Nephron (organoid): ENCODE measurements around the gene PIPOX.

Experiments
- H3K27ac Mint-ChIP-seq, 3 experiments: 2 replicates each; pipeline ENCODE4 v1.8.0; 2020; ENCODE audit warnings: mixed read lengths in 3 of 3, mild to moderate bottlenecking in 2 of 3, moderate library complexity in 1 of 3
- H3K27me3 Mint-ChIP-seq: 2 replicates; pipeline ENCODE4 v1.8.0; 2021; ENCODE audit warnings: low read depth, mild to moderate bottlenecking, moderate library complexity, mixed read lengths
- H3K36me3 Mint-ChIP-seq: 2 replicates; pipeline ENCODE4 v1.8.0; 2020; ENCODE audit warnings: low read depth, mixed read lengths
- H3K4me1 Mint-ChIP-seq: 2 replicates; pipeline ENCODE4 v1.8.0; 2020; ENCODE audit warnings: mixed read lengths
- H3K4me3 Mint-ChIP-seq, 3 experiments: 2 replicates each; pipeline ENCODE4 v1.8.0; 2020; ENCODE audit warnings: mild to moderate bottlenecking in 3 of 3, mixed read lengths in 3 of 3, moderate library complexity in 2 of 3
- H3K9me3 Mint-ChIP-seq: 2 replicates; pipeline ENCODE4 v1.8.0; 2020; ENCODE audit warnings: mixed read lengths
- TF ChIP-seq, protein P1 (sequence below), 3 experiments: fragments of 200-600 bp; sonication (generic); IDR thresholded peaks; one replicate each; pipeline ENCODE4 v1.5.0; 2021; ENCODE audit warnings: antibody characterized with exemption in 3 of 3; ENCODE audit not compliant: unreplicated experiment in 3 of 3

The PIPOX gene

GRCh38 chr17:29051194-29051593 is 8.3 kb downstream of the PIPOX start:
- H3K36me3 Mint-ChIP-seq: no peaks in the 10 kb centered on the region
- H3K27me3 Mint-ChIP-seq: peaks cover 13% of the 10 kb centered on the region
- H3K27ac Mint-ChIP-seq: peak overlapping the region; percentile 20 to 63 (median 51)
- peaks cover 47% of the 10 kb centered on the region for H3K4me1 Mint-ChIP-seq
- no peak overlapping the region for H3K4me3 Mint-ChIP-seq
- TF ChIP-seq, protein P1, sequence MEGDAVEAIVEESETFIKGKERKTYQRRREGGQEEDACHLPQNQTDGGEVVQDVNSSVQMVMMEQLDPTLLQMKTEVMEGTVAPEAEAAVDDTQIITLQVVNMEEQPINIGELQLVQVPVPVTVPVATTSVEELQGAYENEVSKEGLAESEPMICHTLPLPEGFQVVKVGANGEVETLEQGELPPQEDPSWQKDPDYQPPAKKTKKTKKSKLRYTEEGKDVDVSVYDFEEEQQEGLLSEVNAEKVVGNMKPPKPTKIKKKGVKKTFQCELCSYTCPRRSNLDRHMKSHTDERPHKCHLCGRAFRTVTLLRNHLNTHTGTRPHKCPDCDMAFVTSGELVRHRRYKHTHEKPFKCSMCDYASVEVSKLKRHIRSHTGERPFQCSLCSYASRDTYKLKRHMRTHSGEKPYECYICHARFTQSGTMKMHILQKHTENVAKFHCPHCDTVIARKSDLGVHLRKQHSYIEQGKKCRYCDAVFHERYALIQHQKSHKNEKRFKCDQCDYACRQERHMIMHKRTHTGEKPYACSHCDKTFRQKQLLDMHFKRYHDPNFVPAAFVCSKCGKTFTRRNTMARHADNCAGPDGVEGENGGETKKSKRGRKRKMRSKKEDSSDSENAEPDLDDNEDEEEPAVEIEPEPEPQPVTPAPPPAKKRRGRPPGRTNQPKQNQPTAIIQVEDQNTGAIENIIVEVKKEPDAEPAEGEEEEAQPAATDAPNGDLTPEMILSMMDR (IDR thresholded peaks at IDR 0.05; ENCODE audit: unreplicated experiment in 3 of 3): no peak
- no peaks in the 10 kb centered on the region for H3K9me3 Mint-ChIP-seq

DNA sequence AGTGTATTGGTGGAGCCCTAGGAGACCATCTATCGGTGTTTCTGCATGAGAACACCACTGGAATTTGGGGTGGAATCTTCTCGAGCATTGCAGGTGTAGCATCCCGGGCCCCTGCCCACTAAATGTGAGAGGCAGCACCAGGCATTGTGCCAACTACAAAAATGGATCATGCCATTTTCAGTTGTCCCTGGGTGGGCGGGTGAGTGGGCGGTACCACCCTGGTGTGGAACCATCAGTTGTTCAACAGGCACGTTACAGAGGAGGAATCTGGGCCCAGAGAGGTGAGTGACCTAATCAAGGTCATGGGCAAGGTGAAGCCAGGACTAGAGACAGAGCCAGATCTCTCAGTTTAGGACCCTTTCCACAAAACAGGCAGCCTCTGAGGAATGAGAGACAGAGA is 8.8 kb downstream of the PIPOX start:
- Mint-ChIP-seq H3K27ac (peak overlapping the region; percentile 20 to 63 (median 51)), H3K4me3 (no peak overlapping the region), H3K4me1 (peaks cover 42% of the 10 kb centered on the region), H3K9me3 (no peaks in the 10 kb centered on the region), H3K36me3 (no peaks in the 10 kb centered on the region), H3K27me3 (peaks cover 9% of the 10 kb centered on the region)
- TF ChIP-seq, protein P1 (IDR thresholded peaks at IDR 0.05; ENCODE audit: unreplicated experiment in 3 of 3): no peak

DNA sequence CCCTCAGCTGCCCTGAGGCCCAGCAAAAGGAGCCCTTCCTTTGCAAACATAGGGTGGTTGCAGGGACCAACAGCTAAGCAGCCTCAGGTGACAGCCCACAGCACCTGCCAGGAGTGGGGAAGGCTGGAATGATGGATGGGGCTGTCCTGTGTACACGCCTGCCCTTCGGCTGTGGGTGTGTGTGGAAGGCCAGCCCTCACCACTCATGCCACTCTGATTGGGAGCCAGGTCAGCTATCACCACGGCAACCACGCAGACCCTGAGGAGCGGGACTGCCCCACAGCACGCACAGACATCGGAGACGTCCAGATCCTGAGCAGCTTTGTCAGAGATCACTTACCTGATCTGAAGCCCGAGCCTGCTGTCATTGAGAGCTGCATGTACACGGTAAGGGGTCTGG is 11.9 kb downstream of the PIPOX start:
- H3K9me3 Mint-ChIP-seq: no peaks in the 10 kb centered on the region
- no peak overlapping the region for H3K4me3 Mint-ChIP-seq
- no peak overlapping the region for H3K27ac Mint-ChIP-seq
- no peaks in the 10 kb centered on the region for H3K36me3 Mint-ChIP-seq
- TF ChIP-seq, protein P1 (IDR thresholded peaks at IDR 0.05; ENCODE audit: unreplicated experiment in 3 of 3): no peak
- H3K27me3 Mint-ChIP-seq: peaks cover 5% of the 10 kb centered on the region
- H3K4me1 Mint-ChIP-seq: peaks cover 20% of the 10 kb centered on the region

DNA sequence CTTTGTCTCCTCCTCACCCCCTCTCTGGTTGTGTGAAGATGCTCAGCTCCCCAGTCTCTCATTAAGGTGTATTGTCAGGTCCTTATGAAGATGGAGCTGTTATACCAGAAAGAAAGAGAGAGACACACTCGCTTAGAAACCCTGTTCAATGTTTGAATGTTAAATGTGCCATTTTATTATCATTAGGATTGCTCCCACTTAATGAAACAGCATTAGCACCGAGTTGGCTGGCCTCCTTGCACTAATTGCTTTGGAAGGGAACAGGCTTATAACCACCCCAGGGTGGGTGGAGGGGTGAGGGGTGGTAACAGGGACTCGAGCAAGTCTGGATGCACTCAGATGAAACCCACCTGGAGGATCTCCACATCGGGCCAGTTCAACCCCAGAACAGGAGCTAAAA is 14.4 kb downstream of the PIPOX start:
- Mint-ChIP-seq H3K36me3 (no peaks in the 10 kb centered on the region), H3K9me3 (no peaks in the 10 kb centered on the region), H3K27me3 (peaks cover 11% of the 10 kb centered on the region)

GRCh38 chr17:29058391-29058790 is 15.4 kb downstream of the PIPOX start:
- peaks cover 16% of the 10 kb centered on the region for H3K27me3 Mint-ChIP-seq
- H3K9me3 Mint-ChIP-seq: no peaks in the 10 kb centered on the region
- TF ChIP-seq, protein P1 (IDR thresholded peaks at IDR 0.05; ENCODE audit: unreplicated experiment in 3 of 3): no peak
- H3K4me3 Mint-ChIP-seq: no peak overlapping the region
- H3K36me3 Mint-ChIP-seq: no peaks in the 10 kb centered on the region
- peaks cover 35% of the 10 kb centered on the region for H3K4me1 Mint-ChIP-seq
- H3K27ac Mint-ChIP-seq: no peak overlapping the region

More for the DNA sequence above, 14.4 kb downstream of the PIPOX start:
- H3K4me1 Mint-ChIP-seq: peaks cover 30% of the 10 kb centered on the region
- TF ChIP-seq, protein P1 (IDR thresholded peaks at IDR 0.05; ENCODE audit: unreplicated experiment in 3 of 3): no peak
- H3K27ac Mint-ChIP-seq: no peak overlapping the region
- H3K4me3 Mint-ChIP-seq: no peak overlapping the region

GRCh38 chr17:29059281-29059680 is 16.3 kb downstream of the PIPOX start:
- H3K27me3 Mint-ChIP-seq: peaks cover 16% of the 10 kb centered on the region
- TF ChIP-seq, protein P1 (IDR thresholded peaks at IDR 0.05; ENCODE audit: unreplicated experiment in 3 of 3): no peak
- no peak overlapping the region for H3K4me3 Mint-ChIP-seq
- no peaks in the 10 kb centered on the region for H3K36me3 Mint-ChIP-seq
- no peaks in the 10 kb centered on the region for H3K9me3 Mint-ChIP-seq
- H3K4me1 Mint-ChIP-seq: peaks cover 35% of the 10 kb centered on the region
- peak overlapping the region in 1 of 3 experiments; percentile 22 for H3K27ac Mint-ChIP-seq
